Endothelial cell of umbilical vein (primary cell): ENCODE measurements around the gene HAUS5. TPM values are rescaled to one million over a fixed set of nuclear protein-coding genes. Genes with fewer than 3 reads are reported as not detected.

Experiments used
- BruUV-seq: library from RNA; stranded (reverse); fragments of 400-500 nt; replicated peaks from 2 replicates; lab custom pipeline; 2021; lab: Mats Ljungman, UMichigan
- CTCF ChIA-PET: fragments of 300-600, 350-600 bp; sonication (Branson Sonifier 250); formaldehyde crosslinking; loops from one replicate; lab custom pipeline; 2021; ENCODE audit warnings: antibody characterized with exemption, inconsistent platforms; lab: Charles Lee
- POLR2A ChIA-PET: fragments of 300-600, 350-600 bp; sonication (Branson Sonifier 250); formaldehyde crosslinking; loops from one replicate; lab custom pipeline; 2021; ENCODE audit warnings: antibody characterized with exemption, inconsistent platforms; lab: Charles Lee
- DNase-seq: peaks from one replicate; pipeline ENCODE4 v3.0.0-alpha.2; 2011; ENCODE audit warnings: low read depth, low spot score
- FAIRE-seq: peaks from 2 replicates; lab custom pipeline; 2011; peaks lifted over from hg19 to GRCh38; lab: Jason Lieb, UNC
- H2AFZ ChIP-seq: 2 replicates; pipeline ENCODE4 v1.6.0; 2012; ENCODE audit warnings: low read depth, low read length, control low read depth, inconsistent platforms
- H3K27ac ChIP-seq: 2 replicates; pipeline ENCODE4 v1.5.1; 2011; ENCODE audit warnings: low read depth, mild to moderate bottlenecking, control low read depth, low read length, moderate library complexity; ENCODE audit not compliant: insufficient read depth
- H3K27me3 ChIP-seq, 2 experiments: 2 replicates each; pipeline versions ENCODE4 v1.6.0 to v1.6.1; 2011; ENCODE audit warnings: low read length in 2 of 2, mixed read lengths in 1 of 2; ENCODE audit not compliant: control insufficient read depth in 2 of 2, insufficient read depth in 2 of 2
- H3K36me3 ChIP-seq, 2 experiments: 2 replicates in 1 of 2; 3 replicates in 1 of 2; pipeline ENCODE4 v1.5.1; 2011; ENCODE audit warnings: low read length in 2 of 2, mild to moderate bottlenecking in 1 of 2, moderate library complexity in 1 of 2; ENCODE audit not compliant: control insufficient read depth in 2 of 2, insufficient read depth in 2 of 2; ENCODE audit errors: extremely low read depth in 1 of 2
- H3K4me1 ChIP-seq: 3 replicates; pipeline ENCODE4 v1.5.1; 2011; ENCODE audit warnings: mild to moderate bottlenecking, low read length; ENCODE audit not compliant: control insufficient read depth, insufficient read depth; ENCODE audit errors: extremely low read depth
- H3K4me2 ChIP-seq: 2 replicates; pipeline ENCODE4 v1.6.1; 2011; ENCODE audit warnings: low read length, control low read depth, mixed read lengths; ENCODE audit not compliant: insufficient read depth
- H3K4me3 ChIP-seq, 3 experiments: fragments of 200-600 bp in 1 of 3; sonication (generic), shearing (Covaris generic) in 1 of 3; replicated peaks in 1 of 3; 2 replicates each; pipeline ENCODE4 v1.5.1; 2011 to 2016; ENCODE audit warnings: control low read depth in 3 of 3, low read length in 3 of 3, mild to moderate bottlenecking in 2 of 3, inconsistent platforms in 1 of 3, low read depth in 1 of 3, moderate library complexity in 1 of 3; ENCODE audit not compliant: insufficient read depth in 1 of 3
- H3K79me2 ChIP-seq: 2 replicates; pipeline ENCODE4 v1.6.0; 2012; ENCODE audit warnings: low read length, inconsistent platforms; ENCODE audit not compliant: control insufficient read depth, insufficient read depth
- H3K9ac ChIP-seq: replicated peaks from 2 replicates; pipeline ENCODE3; 2011; ENCODE audit warnings: low read length, control low read depth; ENCODE audit not compliant: insufficient read depth; ENCODE audit errors: extremely low read depth
- H3K9me1 ChIP-seq: replicated peaks from 3 replicates; pipeline ENCODE4 v1.6.0; 2011; ENCODE audit warnings: mild to moderate bottlenecking, low read length; ENCODE audit not compliant: control insufficient read depth, insufficient read depth; ENCODE audit errors: extremely low read depth
- H3K9me3 ChIP-seq: replicated peaks from 2 replicates; pipeline ENCODE4 v1.5.1; 2012; ENCODE audit warnings: low read length, inconsistent platforms; ENCODE audit not compliant: control insufficient read depth, insufficient read depth
- H4K20me1 ChIP-seq: replicated peaks from 2 replicates; pipeline ENCODE3; 2011; ENCODE audit warnings: mild to moderate bottlenecking, low read length; ENCODE audit not compliant: control insufficient read depth, insufficient read depth; ENCODE audit errors: extremely low read depth
- CTCF ChIP-seq, 2 donors: IDR thresholded peaks; 1 replicate in 1 of 2; 2 replicates in 1 of 2; pipeline ENCODE4 v1.5.1; 2011; ENCODE audit warnings: low read length in 2 of 2, mild to moderate bottlenecking in 2 of 2, moderate library complexity in 2 of 2, control low read depth in 1 of 2, inconsistent platforms in 1 of 2, low read depth in 1 of 2; ENCODE audit not compliant: insufficient read depth in 1 of 2; ENCODE audit errors: extremely low read depth in 1 of 2
- EZH2 ChIP-seq: IDR thresholded peaks from 2 replicates; pipeline ENCODE4 v1.6.1; 2012; ENCODE audit warnings: borderline replicate concordance, low read depth, mild to moderate bottlenecking, moderate library complexity, low read length, inconsistent platforms; ENCODE audit not compliant: severe bottlenecking
- FOS ChIP-seq: IDR thresholded peaks from 2 replicates; pipeline ENCODE4 v1.6.1; 2011; ENCODE audit warnings: mild to moderate bottlenecking, low read length, moderate library complexity, borderline replicate concordance; ENCODE audit not compliant: insufficient read depth
- GATA2 ChIP-seq: IDR thresholded peaks from 2 replicates; pipeline ENCODE4 v1.7.0; 2011; ENCODE audit warnings: low read depth, mild to moderate bottlenecking, moderate library complexity, mixed read lengths, low read length; ENCODE audit not compliant: insufficient read length, insufficient read depth
- JUN ChIP-seq: IDR thresholded peaks from 2 replicates; pipeline ENCODE4 v1.6.1; 2011; ENCODE audit warnings: borderline replicate concordance, low read depth; ENCODE audit not compliant: insufficient read length, insufficient read depth
- MAX ChIP-seq: IDR thresholded peaks from 2 replicates; pipeline ENCODE4 v1.6.1; 2011; ENCODE audit not compliant: insufficient read depth, insufficient read length
- MYC ChIP-seq: IDR thresholded peaks from one replicate; pipeline ENCODE4 v1.6.1; 2011; ENCODE audit warnings: mild to moderate bottlenecking, low read depth, low read length
- POLR2A ChIP-seq: IDR thresholded peaks from 2 replicates; pipeline ENCODE4 v1.6.1; 2012; ENCODE audit warnings: low read depth, mild to moderate bottlenecking, control low read depth, low read length
- POLR2AphosphoS5 ChIP-seq: IDR thresholded peaks from 2 replicates; pipeline ENCODE4 v1.6.1; 2012; ENCODE audit warnings: low read depth, mild to moderate bottlenecking, control low read depth, low read length, moderate library complexity; ENCODE audit not compliant: insufficient read depth
- dilution Hi-C: fragments of 300-500 bp; cut with MboI; formaldehyde crosslinking; loops from one replicate; pipeline ENCODE4 v1.15.0; 2019; ENCODE audit warnings: low sequenced_read_pairs; ENCODE audit not compliant: extremely low pct_ligation_motif_present
- intact Hi-C: fragments of 100-400 bp; cut with micrococcal nuclease; formaldehyde crosslinking; loops from one replicate; pipeline ENCODE4 v1.10.0; 2022
- polyA plus RNA-seq, 4 experiments: library from polyadenylated mRNA; depleted of rRNA in 3 of 4; stranded (reverse) in 3 of 4; unstranded in 1 of 4; fragments of >200 nt; gene quantifications; 2 replicates each; pipeline versions ENCODE4 v1.2.1 to v1.2.3, GENCODE V29; 2011 to 2012; ENCODE audit warnings: missing spikeins in 1 of 4
- total RNA-seq: library from RNA; stranded (reverse); gene quantifications from 2 replicates; pipeline ENCODE4 v1.2.3, GENCODE V29; 2021

Gene HAUS5
- total and polyA plus RNA-seq, 2 donors (not counting 3 experiments of a cell fraction or from before 2014, with no cell fraction given) = 8.9 to 19.0 TPM

GRCh38 chr19:35562776-35563175, 49.8 kb upstream of the HAUS5 start:
- Histone ChIP-seq H3K27me3 (peaks cover 0 to 4% of the 10 kb centered on the region in 2 experiments), H3K9me3 (no peaks in the 10 kb centered on the region), H3K36me3 (no peaks in the 10 kb centered on the region), H3K9ac (no peak overlapping the region), H3K4me2 (no peak overlapping the region), H2AFZ (no peak overlapping the region), H3K4me3 (no peak overlapping the region), H3K9me1 (no peaks in the 10 kb centered on the region), H3K27ac (no peak overlapping the region), H3K79me2 (no peaks in the 10 kb centered on the region), H4K20me1 (no peaks in the 10 kb centered on the region), H3K4me1 (no peaks in the 10 kb centered on the region)
- POLR2A ChIA-PET = no interaction called here
- intact Hi-C loops = no loop called here
- dilution Hi-C loops = no loop called here
- DNase-seq (no peak), FAIRE-seq (no peak)
- BruUV-seq = no TSS peak
- CTCF ChIA-PET = interaction anchor here (1.5 kb wide), 1 partner anchor 14 kb away, joined by 6 read pairs; no protein-coding TSS in a partner anchor
- TF ChIP-seq POLR2A (no peak), EZH2 (no peak), FOS (no peak), MAX (no peak), CTCF (IDR thresholded peaks at IDR 0.05; ENCODE audit: extremely low read depth in 1 of 2, insufficient read depth in 1 of 2, low read depth in 1 of 2, low read length in 2 of 2) (no peak), MYC (no peak), GATA2 (no peak), POLR2AphosphoS5 (no peak), JUN (no peak)
